Epithelial cell of esophagus (primary cell): ENCODE results near the gene AAK1.

Experiments used
- DNase-seq: peaks from one replicate; pipeline ENCODE4 v3.0.0; 2010; ENCODE audit warnings: low read depth
- H3K4me3 ChIP-seq: 2 replicates; pipeline ENCODE4 v1.5.1; 2011; ENCODE audit warnings: mild to moderate bottlenecking, low read length, control low read depth
- TF ChIP-seq, protein P1 (sequence below): IDR thresholded peaks from 2 replicates; pipeline ENCODE4 v1.5.1; 2011; ENCODE audit warnings: low read depth, mild to moderate bottlenecking, low read length, control low read depth, inconsistent platforms; ENCODE audit not compliant: insufficient read depth; ENCODE audit errors: missing control alignments

Gene AAK1

GRCh38 chr2:69589973-69590652, 53.4 kb downstream of the AAK1 start:
- no peak for DNase-seq
- no peak overlapping the region for H3K4me3 ChIP-seq
- TF ChIP-seq, protein P1, sequence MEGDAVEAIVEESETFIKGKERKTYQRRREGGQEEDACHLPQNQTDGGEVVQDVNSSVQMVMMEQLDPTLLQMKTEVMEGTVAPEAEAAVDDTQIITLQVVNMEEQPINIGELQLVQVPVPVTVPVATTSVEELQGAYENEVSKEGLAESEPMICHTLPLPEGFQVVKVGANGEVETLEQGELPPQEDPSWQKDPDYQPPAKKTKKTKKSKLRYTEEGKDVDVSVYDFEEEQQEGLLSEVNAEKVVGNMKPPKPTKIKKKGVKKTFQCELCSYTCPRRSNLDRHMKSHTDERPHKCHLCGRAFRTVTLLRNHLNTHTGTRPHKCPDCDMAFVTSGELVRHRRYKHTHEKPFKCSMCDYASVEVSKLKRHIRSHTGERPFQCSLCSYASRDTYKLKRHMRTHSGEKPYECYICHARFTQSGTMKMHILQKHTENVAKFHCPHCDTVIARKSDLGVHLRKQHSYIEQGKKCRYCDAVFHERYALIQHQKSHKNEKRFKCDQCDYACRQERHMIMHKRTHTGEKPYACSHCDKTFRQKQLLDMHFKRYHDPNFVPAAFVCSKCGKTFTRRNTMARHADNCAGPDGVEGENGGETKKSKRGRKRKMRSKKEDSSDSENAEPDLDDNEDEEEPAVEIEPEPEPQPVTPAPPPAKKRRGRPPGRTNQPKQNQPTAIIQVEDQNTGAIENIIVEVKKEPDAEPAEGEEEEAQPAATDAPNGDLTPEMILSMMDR: no peak

GRCh38 chr2:69588945-69589344, 54.6 kb downstream of the AAK1 start:
- TF ChIP-seq, protein P1: no peak
- no peak overlapping the region for H3K4me3 ChIP-seq
- DNase-seq: no peak

DNA sequence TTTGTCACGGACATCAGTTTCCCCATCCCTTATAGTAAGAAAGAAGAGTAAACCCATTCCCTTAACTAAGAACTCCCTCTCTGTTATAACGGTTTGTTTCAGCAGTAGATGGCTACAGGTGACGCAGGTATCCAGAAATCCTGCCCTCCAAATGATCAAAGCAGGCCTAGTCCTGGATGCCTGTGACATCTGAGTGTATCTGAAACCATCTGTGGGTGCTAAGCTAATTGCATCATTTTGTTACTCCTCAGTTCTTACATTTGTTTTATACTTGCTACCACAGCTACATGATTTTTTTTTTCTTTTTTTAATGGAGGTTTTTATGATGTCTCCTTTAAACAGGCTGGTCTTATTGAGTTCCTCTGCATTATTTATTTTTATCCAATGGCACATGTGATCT, 55.1 kb downstream of the AAK1 start:
- no peak for DNase-seq
- H3K4me3 ChIP-seq: no peak overlapping the region
- TF ChIP-seq, protein P1: no peak

DNA sequence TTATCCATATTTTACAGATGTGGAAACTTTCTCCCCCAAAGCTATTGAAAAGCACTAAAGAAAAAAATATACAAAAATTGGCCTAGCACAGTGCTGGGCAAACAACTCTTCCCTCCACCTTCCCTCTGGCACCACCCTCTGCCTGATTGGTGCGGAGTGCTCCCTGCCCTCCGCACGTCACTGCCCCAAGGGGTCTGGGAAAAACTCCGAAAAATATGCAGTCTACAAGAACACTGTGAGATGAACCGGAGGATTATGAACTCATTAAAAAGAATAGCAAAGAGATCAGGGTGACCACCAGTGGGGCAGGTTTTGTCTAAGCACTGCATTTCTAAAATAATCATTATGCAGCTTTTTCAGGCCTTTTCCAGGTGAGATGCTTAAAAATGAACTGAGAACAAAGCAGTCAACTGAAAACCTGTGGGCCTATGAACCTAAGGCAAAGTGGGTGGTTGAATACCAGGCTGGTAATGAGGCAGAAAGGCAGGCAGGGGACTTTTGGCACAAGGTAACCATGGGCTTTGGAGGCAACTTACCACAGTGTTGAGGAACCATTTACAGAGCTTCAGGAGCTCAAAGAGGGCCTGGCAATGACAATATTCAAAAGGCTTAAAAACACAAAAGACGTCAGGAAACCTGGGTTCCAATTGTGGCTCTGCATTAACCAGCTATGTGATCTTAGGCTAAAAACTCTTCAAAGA, 57.5 kb downstream of the AAK1 start:
- TF ChIP-seq, protein P1: no peak

GRCh38 chr2:69584127-69584889, 59.2 kb downstream of the AAK1 start:
- no peak for DNase-seq

More for the DNA sequence above, 57.5 kb downstream of the AAK1 start:
- no peak overlapping the region for H3K4me3 ChIP-seq
- no peak for DNase-seq

DNA sequence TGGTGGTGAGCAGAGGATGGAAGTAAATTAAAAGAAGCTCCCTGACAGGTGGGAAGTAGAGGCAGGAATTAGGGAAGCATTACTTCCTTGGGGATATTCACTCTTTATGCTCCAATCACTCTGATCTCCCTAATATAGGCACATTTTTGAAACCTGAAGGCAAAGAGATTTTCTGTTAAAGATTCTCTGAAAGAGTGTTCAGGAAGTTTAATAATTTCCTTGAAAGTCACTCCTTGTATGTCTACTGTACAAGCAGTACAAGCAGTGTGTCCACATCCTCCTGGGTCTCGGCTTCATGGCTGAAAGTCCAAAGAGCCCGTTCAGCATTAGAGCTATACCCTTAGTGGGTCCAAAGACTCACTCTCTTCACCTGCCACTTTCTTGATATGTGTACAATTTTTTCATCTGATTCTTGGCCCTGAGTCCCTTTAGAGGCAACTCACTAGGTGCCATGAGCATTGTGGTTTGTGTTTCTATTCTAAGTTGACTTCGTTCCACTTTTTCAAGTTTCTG, 60.2 kb downstream of the AAK1 start:
- H3K4me3 ChIP-seq: no peak overlapping the region

More at GRCh38 chr2:69584127-69584889, 59.2 kb downstream of the AAK1 start:
- TF ChIP-seq, protein P1: no peak
- no peak overlapping the region for H3K4me3 ChIP-seq

More for the DNA sequence above, 60.2 kb downstream of the AAK1 start:
- no peak for DNase-seq
- TF ChIP-seq, protein P1: no peak
